IPS-11a (cell line): ENCODE results near the gene TM4SF18.

Experiments used
- H3K4me3 ChIP-seq: one replicate; pipeline ENCODE4 v1.5.1; 2013; ENCODE audit warnings: low read depth, low read length, control low read depth

TM4SF18 gene

GRCh38 chr3:149291178-149291577 is 42.3 kb downstream of the TM4SF18 start:
- no peak overlapping the region for H3K4me3 ChIP-seq

- H3K4me3 ChIP-seq = no peak overlapping the region
Observed at GRCh38 chr3:149288655-149289054, 44.8 kb downstream of the TM4SF18 start.

GRCh38 chr3:149284034-149284433 is 49.4 kb downstream of the TM4SF18 start:
- H3K4me3 ChIP-seq = no peak overlapping the region

GRCh38 chr3:149283401-149283800 is 50.0 kb downstream of the TM4SF18 start:
- no peak overlapping the region for H3K4me3 ChIP-seq

- no peak overlapping the region for H3K4me3 ChIP-seq
Observed at GRCh38 chr3:149282836-149283235, 50.6 kb downstream of the TM4SF18 start.

GRCh38 chr3:149282322-149282721 is 51.1 kb downstream of the TM4SF18 start:
- no peak overlapping the region for H3K4me3 ChIP-seq

GRCh38 chr3:149280671-149281349 is 52.6 kb downstream of the TM4SF18 start:
- no peak overlapping the region for H3K4me3 ChIP-seq

- no peak overlapping the region for H3K4me3 ChIP-seq
Observed at GRCh38 chr3:149278911-149279310, 54.5 kb downstream of the TM4SF18 start.

GRCh38 chr3:149277331-149277813 is 56.1 kb downstream of the TM4SF18 start:
- no peak overlapping the region for H3K4me3 ChIP-seq

GRCh38 chr3:149276619-149277018 is 56.8 kb downstream of the TM4SF18 start:
- no peak overlapping the region for H3K4me3 ChIP-seq

- H3K4me3 ChIP-seq = no peak overlapping the region
Observed at GRCh38 chr3:149274220-149274619, 59.2 kb downstream of the TM4SF18 start.

- H3K4me3 ChIP-seq = no peak overlapping the region
Observed at GRCh38 chr3:149273096-149273751, 60.2 kb downstream of the TM4SF18 start.

- H3K4me3 ChIP-seq = no peak overlapping the region
Observed at GRCh38 chr3:149271669-149272068, 61.8 kb downstream of the TM4SF18 start.

- H3K4me3 ChIP-seq = no peak overlapping the region
Observed at GRCh38 chr3:149270180-149270579, 63.3 kb downstream of the TM4SF18 start.

- no peak overlapping the region for H3K4me3 ChIP-seq
Observed at GRCh38 chr3:149269687-149270086, 63.7 kb downstream of the TM4SF18 start.
